SU-DHL-6 (cell line): ENCODE results near the gene RTL9.

Experiments
- H2AFZ ChIP-seq: fragments of 200-600 bp; sonication (generic); 2 replicates; pipeline ENCODE4 v1.6.1; 2014; ENCODE audit warnings: low read depth, mild to moderate bottlenecking, moderate library complexity, mixed read lengths, antibody characterized with exemption, low read length; ENCODE audit not compliant: severe bottlenecking
- H3F3A ChIP-seq: fragments of 200-600 bp; shearing (Covaris generic); 2 replicates; pipeline ENCODE4 v1.6.0; 2016; ENCODE audit warnings: antibody characterized with exemption, mild to moderate bottlenecking; ENCODE audit not compliant: insufficient read depth
- H3K27ac ChIP-seq: fragments of 200-600 bp; sonication (generic); 2 replicates; pipeline ENCODE4 v1.5.1; 2016; ENCODE audit warnings: low read depth, mild to moderate bottlenecking, low read length, moderate library complexity, mixed read lengths
- H3K27me3 ChIP-seq: fragments of 200-600 bp; sonication (generic), shearing (Covaris generic); 2 replicates; pipeline ENCODE4 v1.6.0; 2014; ENCODE audit warnings: mild to moderate bottlenecking, low read length
- H3K36me3 ChIP-seq: fragments of 200-600 bp; sonication (generic); 2 replicates; pipeline ENCODE4 v1.6.1; 2014; ENCODE audit warnings: mild to moderate bottlenecking, low read length, mixed read lengths
- H3K4me2 ChIP-seq: fragments of 300-600, 200-600 bp; shearing (Covaris generic), sonication (generic); 2 replicates; pipeline ENCODE4 v1.6.0; 2014; ENCODE audit warnings: low read length, low read depth, mild to moderate bottlenecking; ENCODE audit not compliant: poor library complexity, severe bottlenecking
- H3K4me3 ChIP-seq: fragments of 200-600 bp; sonication (generic); 2 replicates; pipeline ENCODE4 v1.5.1; 2014; ENCODE audit warnings: antibody characterized with exemption, low read length, mild to moderate bottlenecking, mixed read lengths; ENCODE audit not compliant: insufficient read depth, poor library complexity, severe bottlenecking
- H3K79me2 ChIP-seq: fragments of 200-600 bp; sonication (generic); 2 replicates; pipeline ENCODE4 v1.6.1; 2014; ENCODE audit warnings: mild to moderate bottlenecking, low read length, moderate library complexity; ENCODE audit not compliant: insufficient read depth
- H3K9ac ChIP-seq: fragments of 200-600 bp; sonication (generic); 2 replicates; pipeline ENCODE4 v1.7.0; 2014; ENCODE audit warnings: mild to moderate bottlenecking, low read length
- H3K9me2 ChIP-seq: fragments of 200-600 bp; sonication (generic); replicated peaks from 2 replicates; pipeline ENCODE4 v1.6.1; 2014; ENCODE audit warnings: low read length; ENCODE audit not compliant: insufficient read depth
- H3K9me3 ChIP-seq: fragments of 200-600 bp; sonication (generic); 2 replicates; pipeline ENCODE4 v1.6.1; 2014; ENCODE audit warnings: low read length, mixed read lengths; ENCODE audit not compliant: insufficient read depth
- H4K20me1 ChIP-seq: fragments of 200-600 bp; sonication (generic); 2 replicates; pipeline ENCODE4 v1.6.1; 2014; ENCODE audit warnings: low read depth, mild to moderate bottlenecking, antibody characterized with exemption, low read length, moderate library complexity, mixed read lengths
- EZH2phosphoT487 ChIP-seq: fragments of 200-600 bp; sonication (generic), shearing (Covaris generic); conservative IDR thresholded peaks from 2 replicates; pipeline ENCODE4 v1.6.1; 2018; ENCODE audit warnings: mild to moderate bottlenecking, antibody characterized with exemption, low read length, moderate library complexity, mixed read lengths
- TF ChIP-seq, protein P1 (sequence below): fragments of 200-600 bp; sonication (generic); IDR thresholded peaks from one replicate; pipeline ENCODE4 v1.5.1; 2017; ENCODE audit warnings: antibody characterized with exemption, mild to moderate bottlenecking, low read length, moderate library complexity; ENCODE audit not compliant: insufficient read depth, poor library complexity, severe bottlenecking

The RTL9 gene

DNA sequence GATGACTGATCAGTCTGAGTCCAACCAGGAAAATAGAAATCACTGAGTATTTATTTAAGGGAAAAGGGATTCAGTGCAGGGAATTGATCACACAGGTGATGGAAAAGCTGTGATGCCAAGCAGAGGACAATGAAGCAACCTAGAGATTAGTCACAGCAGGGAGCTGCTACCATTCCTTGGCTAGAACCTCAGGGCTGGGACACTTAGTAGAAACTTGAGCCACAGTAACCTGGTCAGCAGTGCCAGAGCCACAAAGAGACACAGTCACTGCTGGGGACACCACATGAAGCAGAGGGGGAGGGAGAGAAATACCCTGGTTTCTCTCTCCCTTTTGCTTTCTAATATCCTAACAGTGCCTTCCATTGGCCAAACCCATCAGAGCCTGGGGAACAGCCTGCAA, 38.7 kb downstream of the RTL9 start:
- TF ChIP-seq, protein P1, sequence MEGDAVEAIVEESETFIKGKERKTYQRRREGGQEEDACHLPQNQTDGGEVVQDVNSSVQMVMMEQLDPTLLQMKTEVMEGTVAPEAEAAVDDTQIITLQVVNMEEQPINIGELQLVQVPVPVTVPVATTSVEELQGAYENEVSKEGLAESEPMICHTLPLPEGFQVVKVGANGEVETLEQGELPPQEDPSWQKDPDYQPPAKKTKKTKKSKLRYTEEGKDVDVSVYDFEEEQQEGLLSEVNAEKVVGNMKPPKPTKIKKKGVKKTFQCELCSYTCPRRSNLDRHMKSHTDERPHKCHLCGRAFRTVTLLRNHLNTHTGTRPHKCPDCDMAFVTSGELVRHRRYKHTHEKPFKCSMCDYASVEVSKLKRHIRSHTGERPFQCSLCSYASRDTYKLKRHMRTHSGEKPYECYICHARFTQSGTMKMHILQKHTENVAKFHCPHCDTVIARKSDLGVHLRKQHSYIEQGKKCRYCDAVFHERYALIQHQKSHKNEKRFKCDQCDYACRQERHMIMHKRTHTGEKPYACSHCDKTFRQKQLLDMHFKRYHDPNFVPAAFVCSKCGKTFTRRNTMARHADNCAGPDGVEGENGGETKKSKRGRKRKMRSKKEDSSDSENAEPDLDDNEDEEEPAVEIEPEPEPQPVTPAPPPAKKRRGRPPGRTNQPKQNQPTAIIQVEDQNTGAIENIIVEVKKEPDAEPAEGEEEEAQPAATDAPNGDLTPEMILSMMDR: no peak
- no peak for TF ChIP-seq EZH2phosphoT487
- Histone ChIP-seq H3K4me3 (no peak overlapping the region), H3K27me3 (no peaks in the 10 kb centered on the region), H4K20me1 (no peaks in the 10 kb centered on the region), H3K27ac (no peak overlapping the region), H2AFZ (no peak overlapping the region), H3F3A (no peaks in the 10 kb centered on the region), H3K4me2 (no peak overlapping the region), H3K36me3 (no peaks in the 10 kb centered on the region), H3K9me3 (no peaks in the 10 kb centered on the region), H3K9me2 (no peaks in the 10 kb centered on the region), H3K9ac (no peak overlapping the region), H3K79me2 (no peaks in the 10 kb centered on the region)

DNA sequence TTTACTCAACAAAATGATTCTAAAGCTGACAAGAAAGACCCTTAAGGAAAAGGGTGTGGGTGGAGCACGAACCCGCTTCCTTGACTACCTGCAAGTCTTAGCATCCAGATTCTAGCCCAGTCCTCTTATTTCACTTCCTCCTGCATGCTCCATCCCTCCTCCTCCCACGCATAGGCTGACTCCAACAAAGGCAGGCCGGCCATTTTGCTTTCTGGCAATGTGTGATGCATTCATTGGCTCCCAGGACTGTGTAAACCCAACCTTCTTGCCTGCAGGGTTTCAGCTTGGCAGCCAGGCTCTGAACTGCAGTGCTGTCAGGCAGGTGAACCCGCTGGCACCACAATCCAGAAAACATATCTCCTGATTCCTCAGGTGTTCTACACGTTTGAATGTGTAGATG, 39.3 kb downstream of the RTL9 start:
- no peak overlapping the region for H3K9ac ChIP-seq

DNA sequence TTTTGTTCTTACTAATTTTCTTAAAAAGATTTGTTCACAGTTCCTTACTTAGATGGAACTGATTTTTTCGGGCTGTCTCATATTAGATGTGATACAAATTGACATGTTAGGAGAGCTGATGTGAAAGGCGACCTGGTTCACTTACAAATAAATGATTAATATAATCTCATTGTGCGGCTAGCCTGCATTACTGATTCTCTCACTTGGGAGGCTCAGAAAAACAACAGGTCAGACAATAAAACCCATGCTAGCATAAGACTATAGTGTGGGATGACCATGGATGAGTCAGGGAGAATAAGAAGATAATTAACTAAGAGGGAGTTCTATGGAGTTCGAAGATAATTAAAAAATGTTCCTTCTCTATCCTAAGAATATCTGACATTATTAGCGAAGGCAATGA, 40.8 kb downstream of the RTL9 start:
- Histone ChIP-seq H3K9me3 (no peaks in the 10 kb centered on the region), H3K9ac (no peak overlapping the region), H3K9me2 (no peaks in the 10 kb centered on the region), H4K20me1 (no peaks in the 10 kb centered on the region), H3K79me2 (no peaks in the 10 kb centered on the region), H3K27me3 (no peaks in the 10 kb centered on the region), H3K36me3 (no peaks in the 10 kb centered on the region), H3F3A (no peaks in the 10 kb centered on the region), H3K4me3 (no peak overlapping the region), H2AFZ (no peak overlapping the region), H3K4me2 (no peak overlapping the region), H3K27ac (no peak overlapping the region)
- TF ChIP-seq, protein P1: no peak
- TF ChIP-seq EZH2phosphoT487: no peak

More for the DNA sequence above, 39.3 kb downstream of the RTL9 start:
- Histone ChIP-seq H2AFZ (no peak overlapping the region), H4K20me1 (no peaks in the 10 kb centered on the region), H3K4me3 (no peak overlapping the region), H3F3A (no peaks in the 10 kb centered on the region), H3K9me3 (no peaks in the 10 kb centered on the region), H3K27me3 (no peaks in the 10 kb centered on the region), H3K4me2 (no peak overlapping the region), H3K36me3 (no peaks in the 10 kb centered on the region), H3K27ac (no peak overlapping the region), H3K9me2 (no peaks in the 10 kb centered on the region), H3K79me2 (no peaks in the 10 kb centered on the region)
- no peak for TF ChIP-seq EZH2phosphoT487
- TF ChIP-seq, protein P1: no peak
